CD4-positive, alpha-beta T cell treated with Interferon gamma for 1 hour (primary cell): ENCODE data around the gene HLA-DOB.

Experiments
- DNase-seq: peaks from one replicate; pipeline ENCODE4 v3.0.0-alpha.2; 2020

The HLA-DOB gene

GRCh38 chr6:32843331-32843978 lies 26.7 kb upstream of the HLA-DOB start:
- DNase-seq, result no peak

- DNase-seq, result no peak
Measured at GRCh38 chr6:32842690-32843089, 25.9 kb upstream of the HLA-DOB start.

GRCh38 chr6:32842021-32842650 lies 25.3 kb upstream of the HLA-DOB start:
- no peak for DNase-seq

- DNase-seq, result no peak
Measured at GRCh38 chr6:32840604-32841246, 23.9 kb upstream of the HLA-DOB start.

DNA sequence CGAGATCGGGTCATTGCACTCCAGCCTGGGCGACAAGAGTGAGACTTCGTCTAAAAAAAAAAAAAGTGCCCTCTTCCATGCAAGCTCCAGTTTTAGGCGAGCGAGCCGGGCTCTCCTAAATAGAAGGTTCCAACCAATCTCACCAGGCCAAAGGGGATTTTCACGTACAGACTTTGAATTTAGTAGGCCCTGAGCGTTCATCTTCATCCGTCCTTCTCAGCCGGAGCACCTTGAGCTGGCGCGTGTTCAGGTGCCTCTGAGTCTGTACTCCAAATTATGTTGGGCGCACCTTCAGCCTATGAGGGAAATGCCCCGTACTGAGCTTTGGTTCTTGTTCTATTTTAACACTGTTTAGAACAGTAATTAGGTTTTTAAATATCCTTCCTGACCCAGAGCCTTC lies 22.6 kb upstream of the HLA-DOB start:
- no peak for DNase-seq

DNA sequence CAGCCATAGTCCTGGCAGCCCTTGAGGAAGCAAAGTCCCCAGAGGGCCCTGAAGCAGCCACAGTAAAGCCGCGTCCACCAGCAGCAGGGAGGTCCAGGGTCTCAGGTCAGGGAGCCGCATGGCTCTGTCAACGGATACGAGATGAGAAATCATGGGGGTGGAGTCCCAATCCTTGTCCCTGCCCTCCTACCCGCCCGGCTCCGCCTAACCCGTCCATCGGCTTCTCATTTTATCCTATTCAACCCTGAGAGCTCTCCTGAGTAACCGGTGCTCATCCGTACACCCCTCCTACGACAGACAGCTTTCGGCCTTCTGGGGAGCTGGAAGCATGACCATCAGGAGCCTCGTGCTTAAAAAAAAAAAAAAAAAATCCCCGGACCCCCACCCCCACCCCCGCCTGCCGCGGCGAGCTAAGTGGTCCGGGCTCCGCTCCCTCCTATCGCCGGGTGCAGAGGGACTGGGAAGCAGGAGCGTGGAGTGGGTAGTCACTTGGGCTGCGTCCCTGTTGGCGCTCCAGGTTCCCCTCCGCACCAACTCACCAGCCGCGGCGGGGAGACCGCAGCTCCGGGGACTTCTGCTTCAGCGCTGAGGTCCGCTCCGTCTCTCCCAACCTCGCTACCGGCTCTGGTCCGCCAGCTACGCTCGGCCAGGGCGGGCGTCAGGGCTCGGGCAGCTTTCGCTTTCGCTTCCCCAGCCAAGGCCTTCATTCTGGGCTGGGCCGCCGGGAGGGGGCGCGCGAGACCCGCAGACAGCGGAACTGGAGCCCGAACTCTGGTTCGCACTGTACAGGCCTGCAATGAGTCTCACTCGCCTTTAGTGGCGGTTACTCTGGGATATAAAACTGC lies 21.5 kb upstream of the HLA-DOB start, which contains the start of gene TAP2:
Gene TAP2, minus strand, starts transcription at position 626 of the 845 bp plus-strand sequence. Its CDS starts 506 bp downstream, at position 120.
- peak; percentile 95 for DNase-seq

GRCh38 chr6:32837651-32838113 lies 20.9 kb upstream of the HLA-DOB start:
- no peak for DNase-seq

- DNase-seq, result no peak
Measured at GRCh38 chr6:32836873-32837272, 20.1 kb upstream of the HLA-DOB start.

GRCh38 chr6:32835167-32835893 lies 18.5 kb upstream of the HLA-DOB start:
- no peak for DNase-seq

GRCh38 chr6:32833664-32834063 lies 16.9 kb upstream of the HLA-DOB start:
- no peak for DNase-seq

DNA sequence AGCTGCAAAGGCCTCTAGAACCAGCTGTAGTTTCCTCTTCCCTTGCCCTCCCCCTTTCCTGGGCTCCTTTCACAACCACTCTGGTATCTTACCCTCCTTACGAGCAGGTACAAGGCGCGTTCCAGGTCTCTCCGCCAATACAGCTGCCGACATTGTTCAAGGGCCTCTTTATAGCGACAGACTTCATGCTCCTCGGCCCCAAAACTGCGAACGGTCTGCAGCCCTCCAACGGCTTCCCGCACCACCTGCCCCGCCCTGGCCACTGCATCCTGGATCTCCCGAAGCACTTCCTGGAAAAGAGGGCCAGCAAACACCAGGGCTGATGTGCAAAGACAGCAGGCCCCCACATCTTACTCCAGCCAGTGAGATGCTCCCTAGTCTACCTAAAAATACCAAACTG lies 15.7 kb upstream of the HLA-DOB start:
- no peak for DNase-seq

GRCh38 chr6:32830936-32831335 lies 14.1 kb upstream of the HLA-DOB start:
- DNase-seq, result no peak

DNA sequence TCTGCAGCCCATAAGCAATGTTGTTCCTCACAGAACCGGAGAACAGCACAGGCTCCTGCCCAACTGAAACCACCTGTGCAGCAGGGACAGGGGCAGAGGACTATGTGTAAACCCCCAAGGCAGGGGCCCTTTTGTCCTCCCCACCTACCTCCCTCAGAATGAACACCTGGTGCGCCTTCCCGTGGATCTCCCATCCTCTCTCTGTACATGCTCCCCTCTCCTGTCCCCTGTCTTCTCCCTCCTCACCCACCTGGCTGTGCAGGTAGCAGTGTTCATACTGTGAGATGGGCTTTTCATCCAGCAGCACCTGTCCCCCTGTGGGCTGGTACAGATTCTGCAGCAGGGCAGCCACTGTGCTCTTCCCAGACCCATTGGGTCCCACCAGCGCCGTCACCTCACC lies 13.2 kb upstream of the HLA-DOB start:
- no peak for DNase-seq

- DNase-seq, result no peak
Measured at GRCh38 chr6:32829495-32829894, 12.7 kb upstream of the HLA-DOB start.

GRCh38 chr6:32827025-32827424 lies 10.2 kb upstream of the HLA-DOB start:
- no peak for DNase-seq

DNA sequence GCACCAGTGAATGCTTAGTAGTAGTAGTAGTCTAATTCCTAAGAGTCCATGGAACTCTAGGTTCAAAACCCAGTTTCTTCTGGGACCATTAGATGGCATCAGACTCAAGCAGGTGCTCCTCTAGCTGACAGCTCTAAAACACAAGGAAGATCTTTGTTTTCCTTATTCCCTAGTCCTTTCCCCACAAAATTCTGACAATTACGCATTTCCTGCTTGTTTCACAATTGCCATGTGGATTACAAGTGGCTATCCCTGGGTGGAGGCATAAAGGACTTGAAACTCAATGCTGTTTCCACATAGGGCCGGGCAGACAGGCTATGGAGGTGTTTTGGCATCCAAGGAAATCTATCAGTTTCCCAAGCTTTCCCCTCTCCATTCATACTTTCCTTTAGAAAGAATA lies 9.2 kb upstream of the HLA-DOB start:
- no peak for DNase-seq

GRCh38 chr6:32819729-32820128 lies 2.9 kb upstream of the HLA-DOB start:
- DNase-seq, result no peak

GRCh38 chr6:32818867-32819266 lies 2.1 kb upstream of the HLA-DOB start:
- DNase-seq, result no peak

GRCh38 chr6:32815996-32816395 lies 806 bp downstream of the HLA-DOB start:
- no peak for DNase-seq

DNA sequence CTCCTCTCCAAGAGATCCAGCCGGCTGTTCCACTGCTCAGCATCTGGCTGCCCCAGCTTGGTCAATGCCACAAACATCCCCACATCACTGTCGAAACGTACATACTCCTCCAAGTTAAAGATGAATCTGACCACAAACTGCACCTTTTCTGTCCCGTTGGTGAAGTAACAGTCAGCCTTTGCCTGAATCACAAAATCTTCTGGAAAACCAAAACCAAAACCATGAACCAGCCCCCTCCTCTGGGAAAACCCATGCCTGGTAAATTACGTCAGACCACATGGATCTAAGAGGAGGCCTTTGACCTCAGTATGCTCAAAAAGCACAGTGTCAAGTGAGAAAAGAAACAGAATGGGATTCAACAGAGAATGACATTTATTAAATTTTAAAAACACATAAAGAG lies 1.7 kb downstream of the HLA-DOB start:
- DNase-seq, result no peak

DNA sequence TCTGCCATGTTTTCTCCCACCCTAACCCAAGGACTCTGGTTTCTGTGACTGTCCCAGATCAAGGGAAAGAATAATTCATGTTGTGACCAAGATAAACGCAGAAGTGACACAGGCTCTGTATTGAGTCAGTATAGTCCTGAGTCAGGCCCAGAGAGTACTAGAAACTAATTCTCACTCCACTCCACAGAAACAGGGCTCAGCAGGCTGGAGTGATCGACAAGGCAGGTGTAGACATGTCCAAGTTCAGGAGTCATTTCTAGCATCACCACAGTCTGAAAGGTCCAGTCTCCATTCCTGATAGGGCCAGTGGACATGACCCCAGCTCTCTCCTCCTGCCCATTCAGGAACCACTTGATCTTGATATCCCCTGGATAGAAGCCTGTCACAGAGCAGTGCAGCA lies 2.7 kb downstream of the HLA-DOB start:
- DNase-seq, result no peak

- no peak for DNase-seq
Measured at GRCh38 chr6:32809171-32809570, 7.6 kb downstream of the HLA-DOB start.
